ENCODE data around the gene FOXC2. TPM values are rescaled to one million over a fixed set of nuclear protein-coding genes. Genes with fewer than 3 reads are reported as not detected.

The FOXC2 gene
- total RNA-seq, 4 donors from 2014 or later, result 9.3 to 18.2 (median 14.1) TPM

DNA sequence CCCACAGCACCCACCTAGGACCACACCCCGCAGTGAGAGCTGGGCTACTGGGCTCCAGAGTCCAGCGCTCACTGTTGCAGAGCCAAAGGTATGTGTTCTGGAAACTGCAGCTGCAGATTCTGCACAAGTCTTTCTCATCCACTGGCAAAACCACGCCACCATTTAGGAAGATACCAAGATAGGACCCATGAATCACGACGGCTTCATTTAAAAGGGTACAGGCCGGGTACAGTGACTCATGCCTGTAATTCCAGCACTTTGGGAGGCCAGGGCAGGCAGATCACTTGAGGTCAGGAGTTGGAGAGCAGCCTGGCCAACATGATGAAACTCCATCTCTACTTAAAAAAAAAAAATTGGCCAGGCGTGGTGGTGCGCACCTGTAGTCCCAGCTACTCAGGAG lies 37.5 kb upstream of the FOXC2 start:
- H3K9me3 ChIP-seq, result no peaks in the 10 kb centered on the region
- H3K4me3 ChIP-seq, result no peak overlapping the region
- TF ChIP-seq EP300 (IDR thresholded peaks at IDR 0.05) (no peak), POLR2A (IDR thresholded peaks at IDR 0.05) (no peak)
- TF ChIP-seq, protein P1, sequence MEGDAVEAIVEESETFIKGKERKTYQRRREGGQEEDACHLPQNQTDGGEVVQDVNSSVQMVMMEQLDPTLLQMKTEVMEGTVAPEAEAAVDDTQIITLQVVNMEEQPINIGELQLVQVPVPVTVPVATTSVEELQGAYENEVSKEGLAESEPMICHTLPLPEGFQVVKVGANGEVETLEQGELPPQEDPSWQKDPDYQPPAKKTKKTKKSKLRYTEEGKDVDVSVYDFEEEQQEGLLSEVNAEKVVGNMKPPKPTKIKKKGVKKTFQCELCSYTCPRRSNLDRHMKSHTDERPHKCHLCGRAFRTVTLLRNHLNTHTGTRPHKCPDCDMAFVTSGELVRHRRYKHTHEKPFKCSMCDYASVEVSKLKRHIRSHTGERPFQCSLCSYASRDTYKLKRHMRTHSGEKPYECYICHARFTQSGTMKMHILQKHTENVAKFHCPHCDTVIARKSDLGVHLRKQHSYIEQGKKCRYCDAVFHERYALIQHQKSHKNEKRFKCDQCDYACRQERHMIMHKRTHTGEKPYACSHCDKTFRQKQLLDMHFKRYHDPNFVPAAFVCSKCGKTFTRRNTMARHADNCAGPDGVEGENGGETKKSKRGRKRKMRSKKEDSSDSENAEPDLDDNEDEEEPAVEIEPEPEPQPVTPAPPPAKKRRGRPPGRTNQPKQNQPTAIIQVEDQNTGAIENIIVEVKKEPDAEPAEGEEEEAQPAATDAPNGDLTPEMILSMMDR (IDR thresholded peaks at IDR 0.05), result no peak
- WGBS, 2 donors, result 89 to 91% methylated on average over 8 of the region's 8 CpGs
- no peak overlapping the region for H3K27ac ChIP-seq
- H3K36me3 ChIP-seq, result peaks cover 0 to 44% (median 0%) of the 10 kb centered on the region in 3 donors
- H3K4me1 ChIP-seq, result peaks cover 0 to 17% (median 0%) of the 10 kb centered on the region in 4 donors
- no peaks in the 10 kb centered on the region for H3K27me3 ChIP-seq
- no peak for DNase-seq (ENCODE audit: low spot score in 2 of 2)

DNA sequence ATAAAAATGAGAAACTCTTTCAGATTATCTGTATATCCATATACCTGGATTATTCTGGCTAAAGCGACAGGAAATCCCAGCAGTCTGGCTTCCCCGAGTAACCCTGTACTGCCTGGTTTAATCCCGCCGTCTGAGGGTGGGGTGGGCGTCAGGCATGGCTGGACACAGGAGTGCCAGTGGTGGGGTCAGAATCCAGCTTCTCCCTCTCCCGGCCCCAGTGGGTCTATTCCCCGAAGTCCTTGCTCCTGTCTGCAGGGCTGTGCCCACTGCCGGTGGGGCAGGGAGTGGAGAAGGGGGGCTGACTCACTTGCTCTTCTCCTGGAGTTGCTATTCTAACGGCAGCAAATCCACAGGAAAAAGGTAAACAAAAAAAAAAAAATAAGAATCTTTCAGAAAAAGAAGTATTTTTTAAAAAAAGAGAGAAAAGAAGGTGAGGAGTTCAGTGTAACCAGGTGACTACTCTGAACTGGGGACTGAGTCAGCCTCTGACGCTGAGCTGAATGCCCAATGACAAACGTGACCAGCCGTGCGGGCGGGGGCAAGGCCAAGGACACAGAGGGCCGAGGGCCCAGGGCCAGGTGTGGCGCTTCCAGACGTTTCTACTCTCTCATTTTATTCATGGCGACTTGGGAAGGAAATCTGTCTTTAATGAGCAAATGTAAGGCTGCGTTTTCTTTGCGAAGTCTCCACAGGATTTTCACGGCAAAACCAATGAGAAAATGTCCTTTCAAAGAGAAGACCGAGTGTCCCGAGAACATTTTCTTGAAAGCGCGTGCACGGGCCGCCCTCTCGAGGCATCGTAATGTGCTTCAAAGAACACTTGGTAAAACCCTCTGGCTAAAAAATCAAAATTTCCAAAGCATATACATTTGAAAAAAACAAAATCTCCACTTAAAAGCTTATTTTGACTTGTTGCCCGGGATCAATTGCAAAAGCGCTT lies 36.1 kb upstream of the FOXC2 start:
- H3K27me3 ChIP-seq, result no peaks in the 10 kb centered on the region
- H3K36me3 ChIP-seq, result peaks cover 0 to 56% (median 0%) of the 10 kb centered on the region in 3 donors
- peaks cover 0 to 17% (median 0%) of the 10 kb centered on the region in 4 donors for H3K4me1 ChIP-seq
- peak overlapping the region; percentile 15 to 83 (median 58) for H3K27ac ChIP-seq
- TF ChIP-seq POLR2A (IDR thresholded peaks at IDR 0.05), result no peak
- TF ChIP-seq EP300 (IDR thresholded peaks at IDR 0.05), result peak in 1 of 2 donors; percentile 22
- 62 to 64% methylated on average over 31 of the region's 31 CpGs for WGBS, 2 donors
- DNase-seq (ENCODE audit: low spot score in 2 of 2), result no peak
- no peaks in the 10 kb centered on the region for H3K9me3 ChIP-seq
- no peak overlapping the region for H3K4me3 ChIP-seq

DNA sequence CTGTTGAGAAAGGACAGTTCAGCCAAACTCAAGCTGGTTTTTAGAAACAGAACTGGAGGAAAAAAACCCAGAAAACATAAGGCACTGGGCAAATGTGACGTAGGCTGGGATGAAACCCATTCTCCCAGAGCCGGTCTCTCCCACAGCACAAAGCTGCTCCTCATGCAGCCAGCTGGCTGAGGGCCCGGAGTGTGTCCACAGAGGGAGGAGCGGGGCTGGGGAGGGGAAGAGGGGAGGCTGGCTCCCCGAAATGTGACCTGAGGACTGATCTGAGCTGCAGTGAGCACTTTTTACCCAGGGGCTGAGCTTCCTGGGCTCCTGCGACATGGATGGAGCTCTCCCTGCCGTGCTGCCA lies 35.5 kb upstream of the FOXC2 start:
- DNase-seq (ENCODE audit: low spot score in 2 of 2), result peak; percentile 31 to 54
- TF ChIP-seq EP300 (IDR thresholded peaks at IDR 0.05), result peak in 1 of 2 donors; percentile 29
- TF ChIP-seq, protein P1 (IDR thresholded peaks at IDR 0.05), result no peak
- WGBS, 2 donors, result 31 to 32% methylated on average over 7 of the region's 7 CpGs
- Histone ChIP-seq H3K27ac (peak overlapping the region; percentile 24 to 83 (median 61)), H3K4me1 (peaks cover 0 to 17% (median 0%) of the 10 kb centered on the region in 4 donors), H3K9me3 (no peaks in the 10 kb centered on the region), H3K36me3 (peaks cover 0 to 62% (median 0%) of the 10 kb centered on the region in 3 donors), H3K27me3 (no peaks in the 10 kb centered on the region), H3K4me3 (no peak overlapping the region)

DNA sequence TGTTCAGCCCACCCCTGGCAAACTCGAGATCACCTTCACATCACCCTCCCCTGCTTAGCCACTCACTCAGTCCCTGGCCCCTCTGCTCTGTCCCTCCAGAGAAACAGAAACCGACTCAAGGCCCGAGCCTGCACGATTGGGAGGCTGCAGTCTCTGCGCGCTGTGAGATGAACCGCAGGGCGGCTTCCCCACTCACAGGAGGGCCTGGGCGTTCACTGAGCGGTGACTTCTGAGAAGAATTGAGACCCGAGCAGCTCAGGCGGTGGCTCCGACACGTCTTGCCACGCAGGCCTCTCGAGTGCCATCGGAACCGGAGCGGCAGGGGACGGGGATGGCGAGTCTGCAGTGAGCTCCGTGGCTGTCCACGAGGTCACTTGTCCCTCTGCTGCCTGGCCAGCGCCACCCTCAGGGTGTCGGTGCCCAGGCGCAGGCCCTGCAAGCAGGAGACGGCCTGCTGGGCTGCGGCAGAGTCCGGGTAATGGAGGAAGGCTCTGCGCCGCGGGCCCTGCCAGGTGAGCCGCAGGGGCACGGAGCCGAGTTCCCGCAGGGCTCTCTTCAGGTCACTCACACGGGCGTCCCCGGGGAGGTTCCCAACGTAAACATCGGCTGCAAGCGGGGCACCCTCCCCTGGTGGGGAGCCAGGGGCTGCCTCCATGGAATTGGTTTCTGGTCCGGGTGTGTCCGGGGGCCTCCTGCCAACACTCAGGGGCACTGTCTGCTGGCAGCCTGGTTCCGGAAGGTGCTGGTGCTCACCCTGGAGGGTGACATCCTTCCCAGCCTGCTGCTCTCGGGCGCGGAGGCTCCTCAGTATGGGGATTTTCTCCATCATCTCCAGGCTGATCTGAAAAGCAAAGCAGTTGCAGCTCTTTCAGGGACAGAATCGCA lies 34.7 kb upstream of the FOXC2 start:
- no peak overlapping the region for H3K4me3 ChIP-seq
- no peak for DNase-seq (ENCODE audit: low spot score in 2 of 2)
- WGBS, 2 donors, result 89 to 90% methylated on average over 41 to 48 of the region's 49 CpGs
- peaks cover 0 to 69% (median 0%) of the 10 kb centered on the region in 3 donors for H3K36me3 ChIP-seq
- peak overlapping the region; percentile 24 to 83 (median 61) for H3K27ac ChIP-seq
- H3K4me1 ChIP-seq, result peaks cover 0 to 17% (median 0%) of the 10 kb centered on the region in 4 donors
- H3K9me3 ChIP-seq, result no peaks in the 10 kb centered on the region
- TF ChIP-seq EP300 (IDR thresholded peaks at IDR 0.05), result no peak
- TF ChIP-seq, protein P1 (IDR thresholded peaks at IDR 0.05), result no peak
- no peak for TF ChIP-seq POLR2A (IDR thresholded peaks at IDR 0.05)
- no peaks in the 10 kb centered on the region for H3K27me3 ChIP-seq

GRCh38 chr16:86532526-86532815 lies 34.2 kb upstream of the FOXC2 start:
- no peaks in the 10 kb centered on the region for H3K27me3 ChIP-seq
- DNase-seq (ENCODE audit: low spot score in 2 of 2), result no peak
- no peak overlapping the region for H3K4me3 ChIP-seq
- H3K36me3 ChIP-seq, result peaks cover 0 to 74% (median 0%) of the 10 kb centered on the region in 3 donors
- no peaks in the 10 kb centered on the region for H3K9me3 ChIP-seq
- peaks cover 0 to 17% (median 0%) of the 10 kb centered on the region in 4 donors for H3K4me1 ChIP-seq
- H3K27ac ChIP-seq, result no peak overlapping the region
- 93 to 94% methylated on average over 3 to 7 of the region's 7 CpGs for WGBS, 2 donors
- TF ChIP-seq POLR2A (IDR thresholded peaks at IDR 0.05), result no peak
- TF ChIP-seq, protein P1 (IDR thresholded peaks at IDR 0.05), result no peak
- no peak for TF ChIP-seq EP300 (IDR thresholded peaks at IDR 0.05)
